IMR-90 (cell line): Measurements from ENCODE around the gene GPC5. TPM values are rescaled to one million over a fixed set of nuclear protein-coding genes. Genes with fewer than 3 reads are reported as not detected.

ENCODE experiments used
- ATAC-seq: fragments of 200-7000 bp; cut with Tn5 transposase; 2 replicates; pipeline ENCODE4 v1.9.1; 2020; ENCODE audit warnings: low read depth, mild to moderate bottlenecking, moderate library complexity
- BruUV-seq: library from RNA; stranded (reverse); fragments of 400-500 nt; replicated peaks from 2 replicates; lab custom pipeline; 2021; lab: Mats Ljungman, UMichigan
- CTCF ChIA-PET: fragments of 300-600 bp; formaldehyde crosslinking; extraction: SDS; loops from one replicate; lab custom pipeline; 2021; ENCODE audit warnings: antibody characterized with exemption; lab: Yijun Ruan, JAX
- POLR2A ChIA-PET: fragments of 300-600 bp; sonication (Branson Sonifier 250); formaldehyde crosslinking; loops from one replicate; lab custom pipeline; 2022; ENCODE audit warnings: antibody characterized with exemption; ENCODE audit not compliant: unreplicated experiment; lab: Charles Lee
- DNase-seq: peaks from one replicate; pipeline ENCODE4 v3.0.0; 2013
- H2AFZ ChIP-seq: replicated peaks from 2 replicates; pipeline ENCODE3; 2013; ENCODE audit warnings: low read length, mild to moderate bottlenecking; ENCODE audit not compliant: poor library complexity
- H2AK5ac ChIP-seq: 2 replicates; pipeline ENCODE4 v1.6.1; 2013; ENCODE audit warnings: low read depth, low read length, inconsistent platforms
- H2AK9ac ChIP-seq: replicated peaks from 2 replicates; pipeline ENCODE3; 2013; ENCODE audit warnings: mild to moderate bottlenecking, low read depth, low read length, moderate library complexity; ENCODE audit not compliant: poor library complexity
- H2BK120ac ChIP-seq: 2 replicates; pipeline ENCODE4 v1.6.1; 2013; ENCODE audit warnings: low read depth, low read length, inconsistent platforms
- H2BK15ac ChIP-seq: 3 replicates; pipeline ENCODE4 v1.6.1; 2013; ENCODE audit warnings: low read depth, low read length, inconsistent platforms
- H2BK20ac ChIP-seq: 2 replicates; pipeline ENCODE4 v1.6.1; 2013; ENCODE audit warnings: low read depth, mild to moderate bottlenecking, inconsistent platforms, low read length, moderate library complexity
- H2BK5ac ChIP-seq: 2 replicates; pipeline ENCODE4 v1.6.1; 2013; ENCODE audit warnings: mild to moderate bottlenecking, low read depth, low read length, inconsistent platforms; ENCODE audit not compliant: poor library complexity, severe bottlenecking
- H3K14ac ChIP-seq: replicated peaks from 2 replicates; pipeline ENCODE4 v1.6.1; 2013; ENCODE audit warnings: low read depth, low read length, inconsistent platforms
- H3K18ac ChIP-seq: 2 replicates; pipeline ENCODE4 v1.6.1; 2013; ENCODE audit warnings: low read depth, low read length, control low read depth
- H3K23ac ChIP-seq: 2 replicates; pipeline ENCODE4 v1.6.1; 2013; ENCODE audit warnings: low read depth, low read length, inconsistent platforms
- H3K27ac ChIP-seq: 2 replicates; pipeline ENCODE4 v1.5.1; 2013; ENCODE audit warnings: mild to moderate bottlenecking, control low read depth, low read length; ENCODE audit not compliant: insufficient read depth
- H3K27me3 ChIP-seq: 2 replicates; pipeline ENCODE4 v1.6.1; 2013; ENCODE audit warnings: low read length; ENCODE audit not compliant: control insufficient read depth, insufficient read depth
- H3K36me3 ChIP-seq: 2 replicates; pipeline ENCODE4 v1.6.1; 2013; ENCODE audit warnings: low read length, mixed read lengths; ENCODE audit not compliant: control insufficient read depth, insufficient read depth
- H3K4ac ChIP-seq: 2 replicates; pipeline ENCODE4 v1.6.1; 2013; ENCODE audit warnings: low read depth, low read length, inconsistent platforms
- H3K4me1 ChIP-seq: 2 replicates; pipeline ENCODE4 v1.6.1; 2013; ENCODE audit warnings: low read length, mixed read lengths; ENCODE audit not compliant: control insufficient read depth, insufficient read depth
- H3K4me2 ChIP-seq: 2 replicates; pipeline ENCODE4 v1.6.1; 2013; ENCODE audit warnings: low read depth, mild to moderate bottlenecking, control low read depth, low read length, moderate library complexity
- H3K4me3 ChIP-seq: 2 replicates; pipeline ENCODE4 v1.5.1; 2013; ENCODE audit warnings: low read depth, mild to moderate bottlenecking, control low read depth, low read length, moderate library complexity; ENCODE audit not compliant: insufficient read depth
- H3K56ac ChIP-seq: 2 replicates; pipeline ENCODE4 v1.6.1; 2013; ENCODE audit warnings: low read length, inconsistent platforms; ENCODE audit not compliant: insufficient read depth; ENCODE audit errors: extremely low read depth
- H3K79me1 ChIP-seq, 2 experiments: 2 replicates each; pipeline ENCODE4 v1.6.1; 2013; ENCODE audit warnings: low read length in 2 of 2, inconsistent platforms in 1 of 2, low read depth in 1 of 2
- H3K9ac ChIP-seq: 2 replicates; pipeline ENCODE4 v1.6.1; 2013; ENCODE audit warnings: low read depth, low read length, control low read depth
- H3K9me1 ChIP-seq: 2 replicates; pipeline ENCODE4 v1.6.1; 2013; ENCODE audit warnings: low read length, inconsistent platforms; ENCODE audit not compliant: insufficient read depth
- H3K9me3 ChIP-seq: 2 replicates; pipeline ENCODE4 v1.6.1; 2013; ENCODE audit warnings: low read length; ENCODE audit not compliant: control insufficient read depth, insufficient read depth
- H4K20me1 ChIP-seq: 2 replicates; pipeline ENCODE4 v1.6.1; 2013; ENCODE audit warnings: low read length, inconsistent platforms; ENCODE audit not compliant: insufficient read depth
- H4K5ac ChIP-seq: 2 replicates; pipeline ENCODE4 v1.6.1; 2013; ENCODE audit warnings: mild to moderate bottlenecking, low read depth, low read length, control low read depth
- H4K8ac ChIP-seq, 2 experiments: 2 replicates each; pipeline ENCODE4 v1.6.1; 2013; ENCODE audit warnings: low read depth in 2 of 2, low read length in 2 of 2, control low read depth in 1 of 2, inconsistent platforms in 1 of 2
- H4K91ac ChIP-seq: 2 replicates; pipeline ENCODE4 v1.6.1; 2013; ENCODE audit warnings: low read depth, low read length, inconsistent platforms; ENCODE audit not compliant: insufficient read depth
- MXI1 ChIP-seq: IDR thresholded peaks from 2 replicates; pipeline ENCODE4 v1.6.1; 2012; ENCODE audit warnings: low read depth, mild to moderate bottlenecking, low read length, moderate library complexity, borderline replicate concordance
- WGBS, 2 experiments: methylation state at CpG; one replicate each; pipeline versions ENCODE4 v1.1.5 to v1.1.7; 2013; ENCODE audit warnings: missing lambda C conversion rate in 2 of 2; ENCODE audit not compliant: insufficient read length in 1 of 2; ENCODE audit errors: extremely low coverage in 2 of 2; 5-methylcytosine and 5-hydroxymethylcytosine counted together
- dilution Hi-C: fragments of 300-500 bp; cut with HindIII; formaldehyde crosslinking; loops from one replicate; pipeline ENCODE4 v1.14.3; 2018; ENCODE audit warnings: low sequenced_read_pairs; ENCODE audit not compliant: unreplicated experiment
- in situ Hi-C: fragments of 300-500 bp; cut with MboI; formaldehyde crosslinking; loops from 3 replicates; pipeline ENCODE4 v1.14.3; 2019; ENCODE audit warnings: low sequenced_read_pairs, inconsistent platforms, mixed read lengths
- intact Hi-C: fragments of 100-400 bp; cut with micrococcal nuclease; formaldehyde crosslinking; loops from 2 replicates; pipeline ENCODE4 v1.10.0; 2022
- polyA plus RNA-seq, 3 experiments: library from polyadenylated mRNA; depleted of rRNA; stranded (reverse); fragments of >200 nt; gene quantifications; 2 replicates each; pipeline ENCODE4 v1.2.3, GENCODE V29; 2012; ENCODE audit warnings: low replicate concordance in 1 of 3
- total RNA-seq: library from RNA; depleted of rRNA; stranded (reverse); fragments of >200 nt; gene quantifications from 2 replicates; pipeline ENCODE4 v1.2.3, GENCODE V29; 2012

GPC5 gene
- total and polyA plus RNA-seq, 2 of the 4 experiments (the other 2 are of a cell fraction): 0.94 to 1.8 TPM

GRCh38 chr13:91405240-91405639 is 6.8 kb downstream of the GPC5 start:
- no peak overlapping the region for H2AFZ ChIP-seq
- no peak overlapping the region for H4K5ac ChIP-seq
- no peak overlapping the region for H3K23ac ChIP-seq
- H2BK20ac ChIP-seq: no peak overlapping the region
- no peak overlapping the region for H2BK15ac ChIP-seq
- H4K91ac ChIP-seq: no peak overlapping the region
- H3K4me1 ChIP-seq: no peaks in the 10 kb centered on the region
- no peak overlapping the region for H3K14ac ChIP-seq
- POLR2A ChIA-PET: no interaction called here
- no peak overlapping the region for H2AK5ac ChIP-seq
- H3K36me3 ChIP-seq: no peaks in the 10 kb centered on the region
- no peak overlapping the region for H2BK120ac ChIP-seq
- no peak overlapping the region for H3K4ac ChIP-seq
- H3K9me3 ChIP-seq: no peaks in the 10 kb centered on the region
- no peak for TF ChIP-seq MXI1
- no peak overlapping the region for H3K18ac ChIP-seq
- H2BK5ac ChIP-seq: no peak overlapping the region
- in situ Hi-C loops: no loop called here
- ATAC-seq (no peak), DNase-seq (no peak)
- no peak overlapping the region for H3K27ac ChIP-seq
- no peak overlapping the region for H3K9ac ChIP-seq
- H3K79me1 ChIP-seq: no peaks in the 10 kb centered on the region
- no peak overlapping the region for H2AK9ac ChIP-seq
- H3K56ac ChIP-seq: no peak overlapping the region
- dilution Hi-C loops: no loop called here
- CTCF ChIA-PET: no interaction called here
- H3K4me2 ChIP-seq: no peak overlapping the region
- peaks cover 3% of the 10 kb centered on the region for H3K27me3 ChIP-seq
- no TSS peak for BruUV-seq
- H3K4me3 ChIP-seq: no peak overlapping the region
- no peak overlapping the region for H4K8ac ChIP-seq
- intact Hi-C loops: no loop called here
- WGBS, 2 experiments: no CpG with 5 or more reads among the region's 6 CpGs
- H3K9me1 ChIP-seq: no peaks in the 10 kb centered on the region
- no peaks in the 10 kb centered on the region for H4K20me1 ChIP-seq
